Activated CD8-positive, alpha-beta memory T cell treated with anti-CD3 and anti-CD28 coated beads, Interleukin-2, amount 50 U/mL, for 24 hours (primary cell): ENCODE data around the gene FKBP2.

Experiments used
- DNase-seq: peaks from one replicate; pipeline ENCODE4 v3.0.0-alpha.2; 2020; ENCODE audit errors: extremely low read depth

FKBP2 gene

DNA sequence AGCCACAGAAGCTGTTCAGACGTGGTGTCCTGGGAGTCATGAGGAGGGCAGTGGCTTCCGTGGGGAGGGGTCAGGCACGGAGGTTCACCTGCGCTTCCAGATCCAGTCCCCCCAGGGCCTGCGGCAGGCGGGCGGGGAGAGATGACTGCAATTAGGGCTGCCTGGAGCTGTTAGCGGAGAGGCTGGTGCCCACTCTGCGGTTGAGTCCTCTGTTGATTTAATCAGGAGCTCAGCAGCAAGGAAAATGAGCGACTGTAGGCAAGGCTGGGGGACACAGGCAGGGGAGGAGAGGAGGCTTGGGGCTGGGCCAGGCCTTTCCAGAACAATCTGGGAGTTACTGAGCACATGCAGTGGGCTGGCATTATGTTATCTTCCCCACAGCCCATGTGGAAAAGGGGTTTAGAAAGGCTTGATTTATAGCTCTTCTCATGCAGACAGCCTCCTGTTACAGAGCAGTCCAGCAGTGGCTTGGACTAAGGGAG is 23.5 kb downstream of the FKBP2 start:
- no peak for DNase-seq

- DNase-seq, result no peak
Observed at GRCh38 chr11:64265176-64266160, 24.6 kb downstream of the FKBP2 start.

DNA sequence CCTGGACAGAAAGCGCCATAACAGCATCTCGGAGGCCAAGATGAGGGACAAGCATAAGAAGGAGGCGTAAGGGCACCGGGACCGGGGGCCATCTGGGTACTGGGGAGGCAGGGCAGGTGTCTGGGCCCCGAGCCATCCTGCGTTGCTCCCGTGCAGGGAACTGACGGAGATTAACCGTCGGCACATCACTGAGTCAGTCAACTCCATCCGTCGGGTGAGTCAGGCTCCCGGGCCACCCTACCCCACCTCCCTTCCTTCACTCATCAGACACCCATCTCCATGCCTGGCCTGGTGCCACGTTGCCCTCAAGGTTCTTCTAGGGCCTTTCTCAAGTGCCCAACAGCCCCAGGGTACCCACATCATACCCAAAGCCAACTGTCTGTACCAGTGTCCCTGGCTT is 25.4 kb downstream of the FKBP2 start:
- no peak for DNase-seq

- DNase-seq, result no peak
Observed at GRCh38 chr11:64267207-64267945, 26.5 kb downstream of the FKBP2 start.

GRCh38 chr11:64268025-64268892 is 27.4 kb downstream of the FKBP2 start:
- no peak for DNase-seq

GRCh38 chr11:64268893-64269539 is 28.1 kb downstream of the FKBP2 start:
- DNase-seq, result no peak

GRCh38 chr11:64269540-64270220 is 28.8 kb downstream of the FKBP2 start:
- peak; percentile 96 for DNase-seq

- no peak for DNase-seq
Observed at GRCh38 chr11:64275031-64275800, 34.3 kb downstream of the FKBP2 start.

GRCh38 chr11:64275841-64276240 is 34.9 kb downstream of the FKBP2 start:
- no peak for DNase-seq

- no peak for DNase-seq
Observed at GRCh38 chr11:64276653-64277431, 35.9 kb downstream of the FKBP2 start.

GRCh38 chr11:64278576-64279190 is 37.8 kb downstream of the FKBP2 start:
- DNase-seq, result no peak

DNA sequence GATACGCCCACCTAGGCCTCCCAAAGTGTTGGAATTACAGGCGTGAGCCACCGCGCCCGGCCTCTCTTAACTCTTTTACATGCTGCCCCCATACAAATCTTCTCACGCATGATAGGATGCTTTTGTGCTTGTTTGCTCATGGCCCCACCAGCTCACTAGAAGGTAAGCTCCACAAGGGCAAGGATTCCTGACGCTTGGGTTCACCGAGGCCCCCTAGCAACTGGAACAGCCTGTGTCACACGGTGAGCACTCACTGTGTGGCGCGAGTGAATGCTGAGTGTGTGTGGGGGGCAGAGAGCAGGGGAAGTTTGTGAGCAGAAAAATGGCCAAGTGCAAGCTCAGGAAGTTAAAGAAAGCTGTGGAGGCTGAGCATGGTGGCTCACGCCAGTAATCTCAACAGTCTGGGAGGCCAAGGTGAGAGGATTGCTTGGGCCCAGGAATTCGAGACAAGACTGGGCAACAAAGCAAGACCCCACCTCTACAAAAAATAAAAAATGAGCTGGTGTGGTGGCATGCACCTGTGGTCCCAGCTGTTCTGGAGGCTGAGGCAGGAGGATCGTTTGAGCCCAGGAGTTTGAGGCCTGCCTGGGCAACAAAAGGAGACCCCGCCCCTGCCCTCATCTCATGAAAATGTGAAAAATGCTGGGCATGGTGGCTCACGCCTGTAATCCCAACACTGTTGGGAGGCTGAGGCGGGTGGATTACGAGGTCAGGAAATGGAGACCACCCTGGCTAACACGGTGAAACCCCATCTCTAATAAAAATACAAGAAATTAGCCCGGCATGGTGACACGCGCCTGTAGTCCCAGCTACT is 41.3 kb downstream of the FKBP2 start:
- DNase-seq, result no peak

GRCh38 chr11:64283092-64283491 is 42.2 kb downstream of the FKBP2 start:
- no peak for DNase-seq

DNA sequence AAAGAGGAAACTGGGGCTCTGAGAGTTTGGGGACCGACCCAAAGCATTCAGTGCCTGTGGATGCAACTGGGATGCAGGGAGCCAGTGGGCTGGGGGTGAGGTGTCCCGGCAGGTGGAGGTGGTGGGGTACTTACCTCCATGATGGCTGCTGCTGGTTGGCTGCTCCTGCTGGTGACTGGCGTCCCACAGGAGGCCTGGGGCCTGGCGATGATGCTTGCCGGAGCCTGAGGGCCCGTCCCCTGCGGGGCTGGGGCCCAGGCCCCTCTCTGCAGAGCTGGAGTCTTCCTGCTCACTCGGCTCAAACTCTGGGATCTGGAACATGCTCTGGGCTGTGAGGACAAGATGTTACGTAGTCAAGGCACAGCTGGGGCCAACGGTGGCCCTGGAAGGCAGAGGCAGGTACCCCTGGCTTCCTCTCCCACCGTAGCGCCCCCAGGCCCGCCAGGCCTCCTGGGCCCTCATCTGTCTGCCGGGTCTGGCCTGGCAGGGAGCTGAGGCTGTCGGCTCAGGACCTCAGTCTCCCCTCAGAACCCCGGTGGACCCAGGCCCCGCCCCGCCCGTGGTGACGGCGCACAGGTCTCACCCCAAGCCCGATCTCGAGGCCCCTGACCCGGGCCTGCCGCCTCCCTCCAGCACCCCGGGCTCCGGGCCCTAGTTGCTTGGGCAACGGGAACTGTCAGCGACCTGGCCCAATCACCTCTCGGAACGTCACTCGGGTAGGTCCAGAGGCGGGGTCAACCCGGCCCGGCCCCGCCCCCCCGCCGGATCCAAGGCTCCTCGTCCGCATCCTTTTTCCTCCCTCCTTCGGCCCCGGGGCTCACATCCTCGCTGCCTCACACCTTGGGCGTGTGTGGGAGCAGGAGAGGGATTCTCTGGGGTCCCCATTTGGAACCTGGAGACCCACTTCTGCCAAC is 43.4 kb downstream of the FKBP2 start, which contains the start of gene BAD:
Gene BAD, minus strand, starts transcription at position 618 of the 914 bp plus-strand sequence. Its CDS starts 297 bp downstream, at position 321.
- peak; percentile 78 for DNase-seq

GRCh38 chr11:64284962-64285884 is 44.3 kb downstream of the FKBP2 start, which contains the start of gene GPR137:
TSS of gene GPR137 (plus strand) at chr11:64285848. CDS start at chr11:64286525, 677 bp downstream.
- no peak for DNase-seq
